ENCODE data around the gene ERVMER34-1.
A peak's percentile ranks its signal among the peaks of the same experiment; 100 is the strongest.

The ERVMER34-1 gene
- total RNA-seq: 0 reads per million in 2 donors

DNA sequence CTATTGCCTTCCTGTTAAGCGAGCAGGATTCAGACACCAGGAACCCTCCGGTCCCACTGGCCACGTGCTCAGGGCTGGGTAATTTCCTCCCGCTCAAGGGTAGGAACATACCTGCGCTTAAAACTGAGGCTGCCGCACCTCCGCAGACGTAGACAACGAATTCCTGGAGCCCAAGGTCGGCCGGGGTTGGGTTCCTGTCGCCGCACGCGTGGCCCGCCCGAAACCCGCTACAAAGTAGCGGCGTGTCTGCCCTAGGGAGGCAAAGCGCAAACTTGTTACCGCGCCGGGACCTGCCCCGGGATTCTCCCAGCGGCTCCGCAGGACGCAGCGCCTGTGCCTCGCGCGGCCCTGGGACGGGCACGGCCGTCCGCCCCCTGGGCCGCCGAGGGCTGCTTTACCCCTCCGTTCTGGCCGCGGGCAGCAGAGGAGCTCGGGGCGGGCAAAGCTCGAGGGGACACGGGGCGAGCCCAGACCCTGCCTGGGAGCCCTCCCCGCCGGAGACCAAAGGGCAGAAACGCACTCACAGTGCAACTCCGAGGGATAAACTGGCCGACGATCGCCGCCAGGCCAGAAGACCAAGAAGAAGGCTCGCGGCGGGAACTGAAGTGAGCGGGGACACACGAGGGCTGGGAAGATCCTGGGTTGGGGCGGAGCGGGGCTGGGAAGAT is at the start of gene ERVMER34-1:
Gene ERVMER34-1, minus strand, starts transcription at position 607 of the 668 bp plus-strand sequence. CDS start 5,905 bp downstream, outside the sequence.
- no peak for DNase-seq

DNA sequence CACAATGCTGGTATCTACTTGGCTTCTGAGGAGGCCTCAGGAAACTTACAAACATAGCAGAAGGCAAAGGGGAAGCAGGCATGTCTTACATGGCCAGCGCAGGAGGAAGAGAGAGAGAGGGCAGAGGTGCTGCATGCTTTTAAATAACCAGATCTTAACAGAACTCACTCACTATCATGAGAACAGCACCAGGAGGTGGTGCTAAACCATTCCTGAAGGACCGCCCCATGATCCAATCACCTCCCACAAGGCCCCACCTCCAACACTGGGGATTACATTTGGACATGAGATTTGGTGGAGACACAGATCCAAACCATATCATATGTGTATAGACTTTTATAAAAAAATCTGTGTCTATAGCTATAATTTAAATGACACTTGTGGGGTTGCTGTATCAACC is 48.6 kb upstream of the ERVMER34-1 start:
- DNase-seq: no peak

DNA sequence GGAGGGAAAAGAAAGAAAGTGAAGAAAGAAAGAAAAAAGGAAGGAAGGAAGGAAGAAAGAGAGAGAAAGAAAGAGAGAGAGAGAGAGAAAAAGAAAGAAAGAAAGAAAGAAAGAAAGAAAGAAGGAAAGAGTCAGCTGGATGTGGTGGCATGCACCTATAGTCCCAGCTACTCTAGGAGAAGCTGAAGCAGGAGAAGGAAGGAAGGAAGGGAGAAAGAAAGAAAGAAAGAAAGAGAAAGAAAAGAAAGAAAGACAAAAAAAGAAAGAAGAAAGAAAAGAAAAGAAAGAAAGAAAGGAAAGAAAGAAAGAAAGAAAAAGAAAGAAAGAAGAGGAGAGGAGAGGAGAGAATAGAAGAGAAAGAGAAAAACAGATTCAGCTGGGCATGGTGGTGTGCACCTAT is 44.3 kb upstream of the ERVMER34-1 start:
- DNase-seq: no peak

DNA sequence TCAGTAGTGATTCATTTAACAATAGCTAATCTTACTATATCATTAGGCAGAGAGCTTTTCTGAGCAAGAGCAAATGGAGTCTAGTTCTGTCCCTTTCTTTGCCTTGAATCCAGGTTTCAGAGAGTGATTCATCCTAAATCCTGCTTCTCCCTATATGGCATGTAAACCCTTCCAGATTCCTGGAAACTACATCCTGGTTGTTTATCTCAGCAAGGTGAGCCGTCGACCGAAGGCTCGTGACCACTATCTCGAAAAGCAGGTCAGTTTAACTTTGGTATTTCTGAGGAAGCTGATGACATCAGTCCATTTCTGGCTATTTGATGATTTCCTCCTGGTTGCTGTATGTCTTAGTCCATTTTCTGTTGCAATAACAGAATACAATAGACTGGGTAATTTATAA is 40.7 kb upstream of the ERVMER34-1 start:
- DNase-seq: no peak

DNA sequence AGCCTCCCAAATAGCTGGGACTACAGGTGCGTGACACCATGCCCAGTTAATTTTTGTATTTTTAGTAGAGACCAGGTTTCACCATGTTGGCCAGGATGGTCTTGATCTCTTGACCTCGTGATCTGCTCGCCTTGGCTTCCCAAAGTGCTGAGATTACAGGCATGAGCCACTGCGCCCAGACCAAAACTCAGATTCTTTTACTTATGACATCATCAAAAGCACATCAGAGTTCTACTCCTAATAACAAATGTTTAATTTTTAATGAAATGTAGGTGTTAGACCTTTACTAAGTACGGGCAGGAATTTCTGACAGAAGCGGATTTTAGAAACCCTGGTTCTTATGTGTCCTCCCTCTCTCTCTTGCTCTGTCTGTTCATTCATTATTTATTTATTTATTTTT is 38.5 kb upstream of the ERVMER34-1 start:
- no peak for DNase-seq

- no peak for DNase-seq
Measured at GRCh38 chr4:52788806-52789205, 37.6 kb upstream of the ERVMER34-1 start.

- DNase-seq: no peak
Measured at GRCh38 chr4:52783069-52783468, 31.8 kb upstream of the ERVMER34-1 start.

DNA sequence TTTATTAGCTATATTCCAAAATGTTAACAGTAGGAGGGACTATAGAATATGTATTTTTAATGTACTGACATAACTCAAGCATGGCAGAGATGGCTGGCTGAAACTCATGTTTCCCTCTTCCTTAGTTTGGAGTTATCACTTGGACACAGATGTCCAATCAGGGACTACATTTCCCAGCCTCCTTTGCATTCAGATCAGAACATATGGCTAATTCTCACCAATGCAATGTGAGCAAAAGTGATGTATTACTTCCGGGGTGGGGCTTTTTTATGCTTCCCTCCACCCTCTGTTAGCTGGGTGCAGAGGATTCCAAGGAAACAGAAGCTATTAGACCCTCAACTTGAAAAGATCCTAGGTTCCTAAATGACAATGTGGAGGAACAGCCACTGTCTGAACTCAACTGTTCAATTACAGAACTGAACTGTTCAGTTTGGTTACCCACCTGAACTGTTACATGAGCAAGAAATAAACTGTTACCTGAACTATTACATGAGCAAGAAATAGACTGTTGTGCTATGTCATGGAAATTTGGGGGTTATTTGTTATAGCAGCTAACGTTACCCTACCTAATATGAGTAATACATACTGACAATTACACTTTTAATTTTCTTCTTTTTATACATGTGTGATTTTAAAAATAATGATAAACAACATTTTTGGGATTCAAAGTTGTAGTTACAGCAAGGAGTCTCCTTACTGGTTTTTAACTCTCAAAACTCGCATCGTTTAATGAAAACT is 29.6 kb upstream of the ERVMER34-1 start:
- DNase-seq: no peak

DNA sequence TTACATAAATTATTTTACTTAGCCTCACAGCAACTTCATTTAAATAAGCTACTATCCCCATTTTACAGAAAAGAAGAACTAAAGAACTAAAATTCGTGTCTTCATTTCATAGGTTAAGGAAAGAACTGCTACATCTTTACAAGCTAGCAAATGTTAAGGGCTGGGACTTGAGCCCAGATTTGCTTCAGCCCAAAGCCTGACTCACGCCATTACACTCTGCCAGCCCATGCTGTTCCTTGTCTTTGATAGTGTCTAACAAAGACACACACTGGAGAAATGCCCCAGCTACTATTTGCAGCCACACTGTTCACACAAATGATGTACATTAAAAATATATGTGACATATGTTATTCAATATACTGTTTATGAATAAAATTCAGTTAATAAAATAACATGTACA is 29.0 kb upstream of the ERVMER34-1 start:
- DNase-seq: no peak

- DNase-seq: no peak
Measured at GRCh38 chr4:52760256-52760655, 9.0 kb upstream of the ERVMER34-1 start.

- no peak for DNase-seq
Measured at GRCh38 chr4:52755426-52755825, 4.2 kb upstream of the ERVMER34-1 start.

GRCh38 chr4:52752936-52753335 is 1.7 kb upstream of the ERVMER34-1 start:
- no peak for DNase-seq

- DNase-seq: no peak
Measured at GRCh38 chr4:52751487-52751911, 274 bp upstream of the ERVMER34-1 start.

- no peak for DNase-seq
Measured at GRCh38 chr4:52750213-52750612, 1.0 kb downstream of the ERVMER34-1 start.

DNA sequence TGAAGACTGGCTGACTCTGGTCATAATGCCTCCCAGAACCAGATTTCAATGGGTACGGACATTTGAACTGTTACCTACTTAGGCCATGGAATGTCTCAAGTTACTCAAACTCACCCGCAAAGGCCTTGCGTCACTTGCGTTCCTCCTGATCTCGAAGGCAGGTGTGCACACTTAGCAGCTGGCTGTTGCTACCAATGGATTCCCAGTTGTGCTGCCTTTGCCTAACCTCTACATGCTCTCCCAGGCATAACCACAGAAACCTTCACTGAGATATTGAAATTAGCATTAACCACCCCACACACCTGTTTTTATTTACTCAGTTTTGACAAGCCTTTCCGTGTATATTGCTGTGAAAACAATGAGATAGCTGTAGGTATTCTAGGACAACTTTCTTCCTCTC is 2.8 kb downstream of the ERVMER34-1 start:
- no peak for DNase-seq

DNA sequence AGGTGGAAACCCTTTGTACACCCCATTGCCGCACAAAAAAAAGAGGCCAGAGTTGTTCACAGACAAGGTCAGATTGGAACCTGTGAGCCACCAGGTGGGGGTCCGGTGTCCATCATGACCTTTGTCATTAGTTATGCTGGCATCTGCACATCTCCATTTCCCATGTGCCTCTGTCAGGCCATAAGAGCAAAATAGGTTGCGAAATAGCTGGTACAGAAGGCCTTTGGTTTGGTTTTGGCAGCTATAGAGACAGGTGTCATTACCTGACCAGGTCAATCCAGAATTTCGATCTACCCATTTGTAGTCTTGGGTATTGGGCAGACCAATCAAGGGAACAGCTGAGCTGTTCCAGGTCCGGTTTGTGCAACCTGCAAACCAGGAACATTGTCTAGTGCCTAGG is 6.6 kb downstream of the ERVMER34-1 start:
- DNase-seq: no peak

- no peak for DNase-seq
Measured at GRCh38 chr4:52743444-52744019, 7.7 kb downstream of the ERVMER34-1 start.

DNA sequence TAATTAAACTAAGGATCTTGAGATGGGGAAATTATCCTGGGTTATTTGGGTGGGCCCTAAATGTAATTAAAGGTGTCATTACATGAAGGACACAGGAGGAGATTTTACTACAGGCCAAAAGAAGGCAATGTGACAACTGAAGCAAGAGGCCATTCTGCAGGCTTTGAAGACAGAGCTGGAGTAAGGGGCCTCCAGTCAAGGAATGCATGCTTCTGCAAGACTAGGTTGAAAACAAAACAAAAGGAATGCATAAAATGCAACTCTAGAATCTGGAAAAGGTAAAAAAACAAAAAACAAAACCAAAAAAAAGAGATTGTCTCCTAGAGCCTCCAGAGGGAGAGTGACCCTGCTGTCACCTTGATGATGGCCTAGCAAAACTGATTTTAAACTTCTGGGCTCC is 21.6 kb downstream of the ERVMER34-1 start:
- DNase-seq: no peak

DNA sequence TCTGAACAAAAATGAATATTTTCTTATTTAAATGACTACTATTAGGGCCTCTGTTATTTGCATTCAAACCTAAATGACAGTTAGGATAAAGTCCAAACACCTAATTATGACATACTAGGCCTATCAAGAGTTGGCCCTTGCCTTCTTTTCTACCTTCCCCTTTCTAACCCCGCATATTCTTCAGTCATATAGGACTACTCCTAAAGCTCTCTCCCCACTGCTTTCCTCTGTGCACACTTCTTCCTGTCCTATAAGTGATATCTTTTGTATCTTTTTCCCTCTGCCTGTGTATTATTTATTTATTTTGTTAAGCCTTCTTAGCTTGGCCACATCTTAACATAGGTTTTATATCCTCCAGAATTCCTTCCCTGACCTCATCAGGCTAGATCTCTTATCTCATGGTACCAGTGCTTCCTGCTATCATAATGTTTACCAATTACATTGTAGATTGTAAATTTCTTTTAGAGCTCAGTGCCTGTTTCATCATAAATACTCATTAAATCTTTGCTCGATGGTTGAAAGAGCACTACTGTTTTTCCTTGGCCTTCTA is 22.5 kb downstream of the ERVMER34-1 start:
- no peak for DNase-seq

DNA sequence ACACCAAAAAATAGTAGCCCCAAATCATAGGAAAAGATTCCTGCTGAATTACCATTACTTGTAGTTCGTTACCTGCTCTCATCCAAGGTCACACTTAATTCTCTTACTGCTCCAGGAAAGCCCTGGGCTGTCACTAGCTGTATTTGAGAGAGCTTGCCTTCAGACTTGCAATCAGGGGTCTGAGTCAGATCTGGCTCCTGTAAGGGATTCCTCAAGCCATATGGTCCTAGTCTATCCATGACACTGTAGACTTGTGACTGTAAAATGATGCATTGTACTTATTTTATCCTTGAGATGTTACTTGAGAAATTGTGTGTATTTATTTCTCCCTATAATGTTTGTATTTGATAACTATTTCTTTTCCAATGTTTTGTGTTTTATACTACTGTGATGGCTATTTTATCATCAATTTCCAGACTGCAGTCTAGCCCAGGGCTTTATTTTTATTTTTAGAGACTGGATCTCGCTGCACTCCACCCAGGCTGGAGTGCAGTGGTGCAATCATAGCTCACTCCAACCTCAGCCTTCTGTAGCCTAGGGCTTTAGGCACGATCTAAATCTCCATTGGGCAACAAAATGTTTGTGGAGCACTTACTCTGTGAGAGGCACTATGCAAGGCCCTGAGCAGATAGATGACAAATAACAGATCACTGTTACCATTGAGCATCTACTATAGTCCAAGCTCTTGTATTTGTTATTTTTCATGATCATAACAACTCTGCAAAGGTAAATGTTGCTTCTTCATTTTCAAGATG is 24.2 kb downstream of the ERVMER34-1 start:
- no peak for DNase-seq

DNA sequence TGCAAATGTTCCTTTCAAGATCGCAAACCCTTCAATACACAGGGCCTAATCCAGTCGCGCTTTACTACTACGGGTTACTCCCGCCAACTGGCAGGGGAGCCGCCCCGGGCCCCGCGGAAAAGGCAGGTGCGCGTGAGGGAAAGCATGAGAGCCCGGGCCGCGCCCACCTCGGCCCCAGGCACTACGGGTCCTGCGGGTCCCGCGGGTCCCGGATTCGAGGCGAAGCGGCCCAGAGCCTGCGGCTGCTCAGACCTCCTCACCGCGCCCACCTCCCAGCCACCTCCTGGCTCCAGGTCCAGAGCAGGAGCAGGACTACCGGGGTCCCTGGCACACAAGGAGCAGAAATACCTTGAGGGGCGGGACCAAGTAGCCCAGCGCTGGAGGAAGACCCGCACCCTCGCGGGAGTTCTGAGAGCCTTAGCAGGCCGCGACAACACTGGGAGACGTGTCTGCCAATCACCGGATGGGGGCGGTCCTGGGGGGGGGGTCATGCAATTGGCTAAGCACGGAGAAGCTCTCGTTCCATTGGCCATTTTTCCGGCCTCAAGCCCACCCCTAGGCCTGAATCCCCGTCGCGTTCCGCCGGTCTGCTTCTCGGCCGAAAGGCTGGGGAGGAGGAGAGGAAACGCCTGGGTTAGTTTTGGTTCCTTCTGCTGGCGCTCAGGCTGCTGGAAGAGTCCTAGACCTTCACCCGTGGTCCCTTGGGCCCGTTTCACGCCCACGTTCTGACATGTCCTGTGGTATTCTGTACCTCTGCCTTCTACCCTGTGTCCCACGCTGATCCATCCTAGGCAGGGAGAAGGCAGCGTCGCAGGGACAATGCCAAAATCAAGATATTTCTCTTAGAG is 29.0 kb downstream of the ERVMER34-1 start:
- DNase-seq: peak; percentile 62

DNA sequence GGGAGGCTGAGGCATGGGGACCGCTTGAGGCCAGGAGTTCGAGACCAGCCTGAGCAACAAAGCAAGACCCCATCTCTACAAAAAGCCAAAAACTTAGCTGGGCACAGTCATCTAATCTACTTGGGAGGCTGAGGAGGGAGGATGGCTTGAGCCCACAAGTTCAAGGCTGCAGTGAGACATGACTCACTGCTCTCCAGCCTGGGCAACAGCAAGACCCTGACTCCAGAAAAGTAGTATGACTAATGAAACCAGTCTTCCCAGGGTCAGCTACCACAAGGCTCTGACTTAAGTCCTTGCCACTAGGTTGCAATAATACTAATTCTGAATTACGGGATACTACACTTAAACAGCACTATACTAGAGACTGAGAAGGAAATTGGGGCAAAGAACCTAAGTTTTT is 33.1 kb downstream of the ERVMER34-1 start:
- no peak for DNase-seq
